Measurements from ENCODE around the gene CTIF. TPM values are rescaled to one million over a fixed set of nuclear protein-coding genes. Genes with fewer than 3 reads are reported as not detected.

Gene CTIF
- total RNA-seq, 1 experiment from 2014 or later = 26.5 TPM

DNA sequence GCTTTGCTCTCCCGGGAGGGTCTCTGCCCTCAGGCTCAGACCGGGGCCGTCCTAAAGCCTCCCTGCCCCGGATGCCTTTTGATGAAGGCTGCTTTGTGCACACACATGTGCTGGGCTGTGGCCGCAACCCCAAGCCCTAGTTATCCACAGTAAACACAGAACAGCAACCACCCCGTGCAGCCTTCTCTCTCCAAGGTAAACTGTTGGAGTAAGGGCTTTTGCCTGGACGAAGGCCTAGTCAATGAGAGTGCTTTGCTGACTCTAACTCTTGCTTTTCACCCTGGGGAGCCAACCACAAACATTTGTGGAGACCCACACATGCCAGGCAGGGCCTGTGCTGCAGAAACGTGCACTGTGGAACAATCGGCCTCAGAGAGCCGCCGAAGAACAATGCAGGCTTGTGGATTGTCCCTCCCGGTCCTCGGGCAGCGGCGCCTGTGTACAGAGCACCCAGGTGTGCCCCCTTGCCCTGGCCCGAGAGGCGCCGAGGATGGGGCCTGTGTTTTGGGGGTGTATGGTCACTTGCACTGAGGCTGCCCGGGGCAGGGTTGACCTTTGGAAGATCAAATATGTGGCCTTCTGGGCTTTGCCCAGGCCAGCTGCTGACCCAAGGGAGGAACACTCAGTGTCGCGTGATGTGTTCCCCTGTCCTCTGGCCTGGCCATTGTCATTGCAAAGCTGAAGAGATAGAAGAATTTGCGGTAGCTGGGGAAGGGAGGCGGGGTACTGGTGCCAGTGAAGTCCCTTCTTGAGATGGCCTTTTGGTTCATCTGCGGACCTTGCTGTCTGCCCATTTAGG is 37.0 kb downstream of the CTIF start:
- in situ Hi-C loops (cut with HindIII; ENCODE audit: low pct_unique_long_range_greater_than_20kb, low sequenced_read_pairs) = no loop called here
- DNase-seq (ENCODE audit: low read depth, low spot score) (no peak), ATAC-seq (no peak)
- H3K9me3 ChIP-seq (ENCODE audit: control insufficient read depth, insufficient read depth, low read depth, low read length) = no peaks in the 10 kb centered on the region
- H3K4me3 ChIP-seq (ENCODE audit: low read depth in 2 of 2, low read length in 2 of 2) = no peak overlapping the region
- TF ChIP-seq, protein P1, sequence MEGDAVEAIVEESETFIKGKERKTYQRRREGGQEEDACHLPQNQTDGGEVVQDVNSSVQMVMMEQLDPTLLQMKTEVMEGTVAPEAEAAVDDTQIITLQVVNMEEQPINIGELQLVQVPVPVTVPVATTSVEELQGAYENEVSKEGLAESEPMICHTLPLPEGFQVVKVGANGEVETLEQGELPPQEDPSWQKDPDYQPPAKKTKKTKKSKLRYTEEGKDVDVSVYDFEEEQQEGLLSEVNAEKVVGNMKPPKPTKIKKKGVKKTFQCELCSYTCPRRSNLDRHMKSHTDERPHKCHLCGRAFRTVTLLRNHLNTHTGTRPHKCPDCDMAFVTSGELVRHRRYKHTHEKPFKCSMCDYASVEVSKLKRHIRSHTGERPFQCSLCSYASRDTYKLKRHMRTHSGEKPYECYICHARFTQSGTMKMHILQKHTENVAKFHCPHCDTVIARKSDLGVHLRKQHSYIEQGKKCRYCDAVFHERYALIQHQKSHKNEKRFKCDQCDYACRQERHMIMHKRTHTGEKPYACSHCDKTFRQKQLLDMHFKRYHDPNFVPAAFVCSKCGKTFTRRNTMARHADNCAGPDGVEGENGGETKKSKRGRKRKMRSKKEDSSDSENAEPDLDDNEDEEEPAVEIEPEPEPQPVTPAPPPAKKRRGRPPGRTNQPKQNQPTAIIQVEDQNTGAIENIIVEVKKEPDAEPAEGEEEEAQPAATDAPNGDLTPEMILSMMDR (IDR thresholded peaks at IDR 0.05) = no peak
- no peak for TF ChIP-seq SIN3A (IDR thresholded peaks at IDR 0.05; ENCODE audit: borderline replicate concordance, insufficient read depth, low read depth, low read length)
- TF ChIP-seq, protein P2, sequence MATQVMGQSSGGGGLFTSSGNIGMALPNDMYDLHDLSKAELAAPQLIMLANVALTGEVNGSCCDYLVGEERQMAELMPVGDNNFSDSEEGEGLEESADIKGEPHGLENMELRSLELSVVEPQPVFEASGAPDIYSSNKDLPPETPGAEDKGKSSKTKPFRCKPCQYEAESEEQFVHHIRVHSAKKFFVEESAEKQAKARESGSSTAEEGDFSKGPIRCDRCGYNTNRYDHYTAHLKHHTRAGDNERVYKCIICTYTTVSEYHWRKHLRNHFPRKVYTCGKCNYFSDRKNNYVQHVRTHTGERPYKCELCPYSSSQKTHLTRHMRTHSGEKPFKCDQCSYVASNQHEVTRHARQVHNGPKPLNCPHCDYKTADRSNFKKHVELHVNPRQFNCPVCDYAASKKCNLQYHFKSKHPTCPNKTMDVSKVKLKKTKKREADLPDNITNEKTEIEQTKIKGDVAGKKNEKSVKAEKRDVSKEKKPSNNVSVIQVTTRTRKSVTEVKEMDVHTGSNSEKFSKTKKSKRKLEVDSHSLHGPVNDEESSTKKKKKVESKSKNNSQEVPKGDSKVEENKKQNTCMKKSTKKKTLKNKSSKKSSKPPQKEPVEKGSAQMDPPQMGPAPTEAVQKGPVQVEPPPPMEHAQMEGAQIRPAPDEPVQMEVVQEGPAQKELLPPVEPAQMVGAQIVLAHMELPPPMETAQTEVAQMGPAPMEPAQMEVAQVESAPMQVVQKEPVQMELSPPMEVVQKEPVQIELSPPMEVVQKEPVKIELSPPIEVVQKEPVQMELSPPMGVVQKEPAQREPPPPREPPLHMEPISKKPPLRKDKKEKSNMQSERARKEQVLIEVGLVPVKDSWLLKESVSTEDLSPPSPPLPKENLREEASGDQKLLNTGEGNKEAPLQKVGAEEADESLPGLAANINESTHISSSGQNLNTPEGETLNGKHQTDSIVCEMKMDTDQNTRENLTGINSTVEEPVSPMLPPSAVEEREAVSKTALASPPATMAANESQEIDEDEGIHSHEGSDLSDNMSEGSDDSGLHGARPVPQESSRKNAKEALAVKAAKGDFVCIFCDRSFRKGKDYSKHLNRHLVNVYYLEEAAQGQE (IDR thresholded peaks at IDR 0.05; ENCODE audit: insufficient read depth in 1 of 2, low read depth in 2 of 2, low read length in 1 of 2) = no peak
- TF ChIP-seq TCF7L2 (IDR thresholded peaks at IDR 0.05; ENCODE audit: low read depth, low read length) = no peak
- no peak for TF ChIP-seq POLR2AphosphoS5 (IDR thresholded peaks at IDR 0.05; ENCODE audit: low read depth, low read length)
- no peak overlapping the region for H3K27ac ChIP-seq (ENCODE audit: low read length)
- ChIA-PET POLR2A (no interaction called here), CTCF (no interaction called here)
- no peaks in the 10 kb centered on the region for H3K4me1 ChIP-seq (ENCODE audit: control insufficient read depth, insufficient read depth, low read length)
- H3K36me3 ChIP-seq (ENCODE audit: control insufficient read depth, insufficient read depth, low read length) = no peaks in the 10 kb centered on the region
- H3K27me3 ChIP-seq (ENCODE audit: control insufficient read depth, insufficient read depth, low read length) = no peaks in the 10 kb centered on the region
- BruUV-seq (replicated peaks) = no TSS peak
- intact Hi-C loops (cut with micrococcal nuclease; ENCODE audit: unreplicated experiment) = no loop called here

DNA sequence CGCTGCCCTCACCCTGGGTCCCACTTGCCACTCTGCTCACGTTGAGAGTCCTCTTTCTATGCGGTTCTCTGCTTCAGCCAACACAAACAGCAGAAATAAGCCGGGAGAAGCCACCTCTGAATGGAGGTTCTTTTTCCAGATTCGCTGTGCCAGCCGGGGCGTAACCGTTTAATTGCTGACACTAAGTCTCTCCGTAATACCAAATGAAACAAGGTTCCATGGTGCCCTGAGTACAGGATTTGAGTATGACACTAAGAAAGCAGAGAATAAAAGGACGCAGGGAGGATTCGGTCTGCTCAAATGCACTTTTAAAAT is 37.6 kb downstream of the CTIF start:
- in situ Hi-C loops (cut with HindIII; ENCODE audit: low pct_unique_long_range_greater_than_20kb, low sequenced_read_pairs) = no loop called here
- DNase-seq (ENCODE audit: low read depth, low spot score) = no peak
- TF ChIP-seq SIN3A (IDR thresholded peaks at IDR 0.05; ENCODE audit: borderline replicate concordance, insufficient read depth, low read depth, low read length) (no peak), POLR2AphosphoS5 (IDR thresholded peaks at IDR 0.05; ENCODE audit: low read depth, low read length) (no peak), TCF7L2 (IDR thresholded peaks at IDR 0.05; ENCODE audit: low read depth, low read length) (no peak)
- TF ChIP-seq, protein P2 (IDR thresholded peaks at IDR 0.05; ENCODE audit: insufficient read depth in 1 of 2, low read depth in 2 of 2, low read length in 1 of 2) = no peak
- TF ChIP-seq, protein P1 (IDR thresholded peaks at IDR 0.05) = no peak
- Histone ChIP-seq H3K4me1 (ENCODE audit: control insufficient read depth, insufficient read depth, low read length) (no peaks in the 10 kb centered on the region), H3K36me3 (ENCODE audit: control insufficient read depth, insufficient read depth, low read length) (no peaks in the 10 kb centered on the region), H3K27ac (ENCODE audit: low read length) (no peak overlapping the region), H3K9me3 (ENCODE audit: control insufficient read depth, insufficient read depth, low read depth, low read length) (no peaks in the 10 kb centered on the region), H3K27me3 (ENCODE audit: control insufficient read depth, insufficient read depth, low read length) (no peaks in the 10 kb centered on the region), H3K4me3 (ENCODE audit: low read depth in 2 of 2, low read length in 2 of 2) (no peak overlapping the region)
- POLR2A ChIA-PET = no interaction called here
- no TSS peak for BruUV-seq (replicated peaks)
- CTCF ChIA-PET = no interaction called here
- no peak for ATAC-seq
- intact Hi-C loops (cut with micrococcal nuclease; ENCODE audit: unreplicated experiment) = no loop called here
